ENCODE data around the gene EMB.
"Not testable (repeated sequence)": the region's sequence is repeated elsewhere in the genome, so short reads cannot be mapped to it uniquely, and the experiment has no call there.

EMB gene

GRCh38 chr5:50440651-50441492 is at the start of gene EMB:
TSS of gene EMB (minus strand) at chr5:50441288. CDS start at chr5:50441151, 137 bp downstream.
- DNase-seq, result peak; percentile 89

- DNase-seq, result not testable (repeated sequence)
Measured at GRCh38 chr5:50489491-50489890, 48.4 kb upstream of the EMB start.

- DNase-seq, result not testable (repeated sequence)
Measured at GRCh38 chr5:50478790-50479189, 37.7 kb upstream of the EMB start.

GRCh38 chr5:50476549-50476948 is 35.5 kb upstream of the EMB start:
- DNase-seq, result no peak

- not testable (repeated sequence) for DNase-seq
Measured at GRCh38 chr5:50465015-50465414, 23.9 kb upstream of the EMB start.

- DNase-seq, result no peak
Measured at GRCh38 chr5:50463726-50464125, 22.6 kb upstream of the EMB start.

- DNase-seq, result no peak
Measured at GRCh38 chr5:50463047-50463446, 22.0 kb upstream of the EMB start.

GRCh38 chr5:50462579-50462978 is 21.5 kb upstream of the EMB start:
- DNase-seq, result not testable (repeated sequence)

GRCh38 chr5:50458372-50458771 is 17.3 kb upstream of the EMB start:
- DNase-seq, result not testable (repeated sequence)

GRCh38 chr5:50449241-50449640 is 8.2 kb upstream of the EMB start:
- not testable (repeated sequence) for DNase-seq

GRCh38 chr5:50447941-50448340 is 6.9 kb upstream of the EMB start:
- no peak for DNase-seq

- DNase-seq, result no peak
Measured at GRCh38 chr5:50447228-50447627, 6.1 kb upstream of the EMB start.

GRCh38 chr5:50445296-50445949 is 4.3 kb upstream of the EMB start:
- DNase-seq, result peak; percentile 22

- DNase-seq, result not testable (repeated sequence)
Measured at GRCh38 chr5:50442559-50443539, 1.8 kb upstream of the EMB start.

- no peak for DNase-seq
Measured at GRCh38 chr5:50441493-50441955, 436 bp upstream of the EMB start.

GRCh38 chr5:50439221-50439620 is 1.9 kb downstream of the EMB start:
- DNase-seq, result no peak

- DNase-seq, result not testable (repeated sequence)
Measured at GRCh38 chr5:50438060-50438459, 3.0 kb downstream of the EMB start.

- DNase-seq, result no peak
Measured at GRCh38 chr5:50435168-50435567, 5.9 kb downstream of the EMB start.

- DNase-seq, result not testable (repeated sequence)
Measured at GRCh38 chr5:50431133-50431904, 9.8 kb downstream of the EMB start.

- DNase-seq, result not testable (repeated sequence)
Measured at GRCh38 chr5:50423100-50423799, 17.8 kb downstream of the EMB start.
